ENCODE measurements around the gene ERC1.

The ERC1 gene

GRCh38 chr12:1324910-1325309, 333.9 kb downstream of the ERC1 start:
- no peak overlapping the region for H3K4me2 ChIP-seq
- no peaks in the 10 kb centered on the region for H4K20me1 ChIP-seq (ENCODE audit: insufficient read depth)
- H3K27ac ChIP-seq: no peak overlapping the region
- H3K9ac ChIP-seq: no peak overlapping the region
- peaks cover 36% of the 10 kb centered on the region for H3K4me1 ChIP-seq (ENCODE audit: low read depth, poor library complexity, severe bottlenecking)
- H3K36me3 ChIP-seq (ENCODE audit: insufficient read depth): no peaks in the 10 kb centered on the region
- H3K4me3 ChIP-seq (IDR thresholded peaks at IDR 0.05; ENCODE audit: insufficient read depth, low read depth, low read length): no peak overlapping the region
- no peaks in the 10 kb centered on the region for H3K79me2 ChIP-seq (ENCODE audit: insufficient read depth, low read depth)
- no peaks in the 10 kb centered on the region for H3K27me3 ChIP-seq (ENCODE audit: insufficient read depth, low read depth)
- TF ChIP-seq CTCF (conservative IDR thresholded peaks at IDR 0.05; ENCODE audit: low read depth, low read length): no peak
- H2AFZ ChIP-seq (ENCODE audit: low read depth): no peak overlapping the region

GRCh38 chr12:1325666-1326065, 334.6 kb downstream of the ERC1 start:
- Histone ChIP-seq H3K36me3 (ENCODE audit: insufficient read depth) (no peaks in the 10 kb centered on the region), H3K9ac (no peak overlapping the region), H3K4me1 (ENCODE audit: low read depth, poor library complexity, severe bottlenecking) (peaks cover 31% of the 10 kb centered on the region), H3K27me3 (ENCODE audit: insufficient read depth, low read depth) (no peaks in the 10 kb centered on the region), H2AFZ (ENCODE audit: low read depth) (no peak overlapping the region), H3K79me2 (ENCODE audit: insufficient read depth, low read depth) (no peaks in the 10 kb centered on the region), H4K20me1 (ENCODE audit: insufficient read depth) (no peaks in the 10 kb centered on the region), H3K4me3 (IDR thresholded peaks at IDR 0.05; ENCODE audit: insufficient read depth, low read depth, low read length) (no peak overlapping the region), H3K4me2 (no peak overlapping the region), H3K27ac (no peak overlapping the region)
- TF ChIP-seq CTCF (conservative IDR thresholded peaks at IDR 0.05; ENCODE audit: low read depth, low read length): no peak

DNA sequence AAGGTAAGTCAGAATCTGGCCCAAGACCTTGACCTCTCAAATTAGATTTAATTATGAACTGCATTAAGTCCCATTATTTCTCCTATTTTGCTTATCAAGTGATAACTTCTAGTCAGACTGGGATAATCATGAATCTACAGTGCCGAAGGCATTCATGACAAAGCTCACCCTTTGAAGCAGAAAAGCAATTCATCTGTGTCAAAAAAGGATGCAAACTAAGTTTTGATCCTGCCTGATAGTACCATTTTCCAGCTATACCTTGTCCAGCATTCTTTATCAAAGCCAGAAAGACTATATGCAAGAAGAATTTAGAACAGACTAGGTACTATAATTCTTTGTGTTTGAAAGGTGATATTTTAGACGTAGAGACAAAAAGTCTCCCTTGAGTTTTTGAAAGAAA, 335.2 kb downstream of the ERC1 start:
- H3K4me1 ChIP-seq (ENCODE audit: low read depth, poor library complexity, severe bottlenecking): peaks cover 31% of the 10 kb centered on the region
- no peak for TF ChIP-seq CTCF (conservative IDR thresholded peaks at IDR 0.05; ENCODE audit: low read depth, low read length)
- H3K4me3 ChIP-seq (IDR thresholded peaks at IDR 0.05; ENCODE audit: insufficient read depth, low read depth, low read length): no peak overlapping the region
- no peak overlapping the region for H3K4me2 ChIP-seq
- no peak overlapping the region for H3K27ac ChIP-seq
- no peak overlapping the region for H3K9ac ChIP-seq
- H3K79me2 ChIP-seq (ENCODE audit: insufficient read depth, low read depth): no peaks in the 10 kb centered on the region
- no peaks in the 10 kb centered on the region for H4K20me1 ChIP-seq (ENCODE audit: insufficient read depth)
- no peaks in the 10 kb centered on the region for H3K27me3 ChIP-seq (ENCODE audit: insufficient read depth, low read depth)
- H2AFZ ChIP-seq (ENCODE audit: low read depth): no peak overlapping the region
- no peaks in the 10 kb centered on the region for H3K36me3 ChIP-seq (ENCODE audit: insufficient read depth)

- Histone ChIP-seq H3K4me2 (no peak overlapping the region), H3K9ac (no peak overlapping the region)
- TF ChIP-seq CTCF (conservative IDR thresholded peaks at IDR 0.05; ENCODE audit: low read depth, low read length): no peak
These were observed 337.4 kb downstream of the ERC1 start for GRCh38 chr12:1328391-1328790.

More at GRCh38 chr12:1328391-1328790, 337.4 kb downstream of the ERC1 start:
- H4K20me1 ChIP-seq (ENCODE audit: insufficient read depth): no peaks in the 10 kb centered on the region
- H3K4me1 ChIP-seq (ENCODE audit: low read depth, poor library complexity, severe bottlenecking): peaks cover 20% of the 10 kb centered on the region
- H3K27me3 ChIP-seq (ENCODE audit: insufficient read depth, low read depth): no peaks in the 10 kb centered on the region
- no peak overlapping the region for H3K4me3 ChIP-seq (IDR thresholded peaks at IDR 0.05; ENCODE audit: insufficient read depth, low read depth, low read length)
- H3K27ac ChIP-seq: no peak overlapping the region
- H2AFZ ChIP-seq (ENCODE audit: low read depth): no peak overlapping the region
- H3K36me3 ChIP-seq (ENCODE audit: insufficient read depth): no peaks in the 10 kb centered on the region; the same call in 1 of the 2 replicates
- H3K79me2 ChIP-seq (ENCODE audit: insufficient read depth, low read depth): no peaks in the 10 kb centered on the region; the same call in 1 of the 2 replicates
